ENCODE results near the gene ZDHHC22.

ZDHHC22 gene

GRCh38 chr14:77103951-77104350 is 37.6 kb downstream of the ZDHHC22 start (continued):
- no peak for TF ChIP-seq ZNF433 (tag by site-specific recombination; IDR thresholded peaks at IDR 0.05; ENCODE audit: low read depth)

GRCh38 chr14:77103475-77103874 is 38.1 kb downstream of the ZDHHC22 start:
- Histone ChIP-seq H3K9me3 (ENCODE audit: control insufficient read depth, insufficient read depth, low read depth, low read length) (no peaks in the 10 kb centered on the region), H3K36me3 (ENCODE audit: control insufficient read depth in 2 of 2, insufficient read depth in 1 of 2, low read length in 2 of 2) (peaks cover 17 to 30% of the 10 kb centered on the region in 2 experiments), H3K4me3 (ENCODE audit: low read depth, low read length) (no peak overlapping the region), H3K27ac (ENCODE audit: extremely low read depth, low read depth, low read length) (no peak overlapping the region), H3K4me1 (ENCODE audit: control insufficient read depth, insufficient read depth, low read length) (peaks cover 15% of the 10 kb centered on the region)
- POLR2A ChIA-PET = no interaction called here
- CTCF ChIA-PET = interaction anchor here (0.6 to 1.3 kb wide), 2 partner anchors 177 to 228 kb away, joined by 3 read pairs; no protein-coding TSS in a partner anchor
- no peak for TF ChIP-seq SETDB1 (IDR thresholded peaks at IDR 0.05; ENCODE audit: insufficient read length, low read length)
- no peak for TF ChIP-seq ZNF704 (tag by site-specific recombination; IDR thresholded peaks at IDR 0.05)
- TF ChIP-seq ZNF280C (tag by site-specific recombination; IDR thresholded peaks at IDR 0.05) = no peak
- TF ChIP-seq ZNF654 (tag by site-specific recombination; IDR thresholded peaks at IDR 0.05; ENCODE audit: low read depth) = no peak

- no peaks in the 10 kb centered on the region for H3K9me3 ChIP-seq (ENCODE audit: control insufficient read depth, insufficient read depth, low read depth, low read length)
- no peak overlapping the region for H3K4me3 ChIP-seq (ENCODE audit: low read depth, low read length)
- H3K4me1 ChIP-seq (ENCODE audit: control insufficient read depth, insufficient read depth, low read length) = peaks cover 15% of the 10 kb centered on the region
- CTCF ChIA-PET = interaction anchor here (1.2 kb wide), 2 partner anchors 23 to 105 kb away, joined by 3 read pairs; no protein-coding TSS in a partner anchor
- TF ChIP-seq PRDM1 (tag by site-specific recombination; IDR thresholded peaks at IDR 0.05) (no peak), ZNF776 (tag by site-specific recombination; IDR thresholded peaks at IDR 0.05; ENCODE audit: borderline replicate concordance) (no peak)
- POLR2A ChIA-PET = no interaction called here
- H3K27ac ChIP-seq (ENCODE audit: extremely low read depth, low read depth, low read length) = no peak overlapping the region
- H3K36me3 ChIP-seq (ENCODE audit: control insufficient read depth in 2 of 2, insufficient read depth in 1 of 2, low read length in 2 of 2) = peaks cover 5 to 18% of the 10 kb centered on the region in 2 experiments
Measured at GRCh38 chr14:77102154-77102553, 39.4 kb downstream of the ZDHHC22 start.

GRCh38 chr14:77100961-77101360 is 40.6 kb downstream of the ZDHHC22 start:
- ChIA-PET CTCF (interaction anchor here (2.6 kb wide), 1 partner anchor 23 kb away, joined by 14 read pairs; no protein-coding TSS in a partner anchor), POLR2A (no interaction called here)
- H3K9me3 ChIP-seq (ENCODE audit: control insufficient read depth, insufficient read depth, low read depth, low read length) = no peaks in the 10 kb centered on the region
- no peak overlapping the region for H3K4me3 ChIP-seq (ENCODE audit: low read depth, low read length)
- peaks cover 18% of the 10 kb centered on the region for H3K4me1 ChIP-seq (ENCODE audit: control insufficient read depth, insufficient read depth, low read length)
- H3K27ac ChIP-seq (ENCODE audit: extremely low read depth, low read depth, low read length) = no peak overlapping the region
- H3K36me3 ChIP-seq (ENCODE audit: control insufficient read depth in 2 of 2, insufficient read depth in 1 of 2, low read length in 2 of 2) = peaks cover 0 to 8% of the 10 kb centered on the region in 2 experiments; a peak in 2 of 3 replicates
- no peak for TF ChIP-seq ZNF157 (tag by site-specific recombination; IDR thresholded peaks at IDR 0.05)
- no peak for TF ChIP-seq ZNF239 (tag by site-specific recombination; IDR thresholded peaks at IDR 0.05)
- no peak for TF ChIP-seq ZNF138 (tag by site-specific recombination; IDR thresholded peaks at IDR 0.05; ENCODE audit: borderline replicate concordance)
- no peak for TF ChIP-seq ZBTB1 (tag by site-specific recombination; IDR thresholded peaks at IDR 0.05)
- no peak for TF ChIP-seq ZNF398 (tag by site-specific recombination; IDR thresholded peaks at IDR 0.05)
- TF ChIP-seq ZNF202 (tag by site-specific recombination; IDR thresholded peaks at IDR 0.05; ENCODE audit: borderline replicate concordance) = no peak
- TF ChIP-seq ZNF155 (tag by site-specific recombination; IDR thresholded peaks at IDR 0.05) = no peak
- TF ChIP-seq ZNF280D (tag by site-specific recombination; IDR thresholded peaks at IDR 0.05) = no peak
- no peak for TF ChIP-seq GLIS2 (tag by site-specific recombination; IDR thresholded peaks at IDR 0.05)
- TF ChIP-seq ZBTB10 (tag by site-specific recombination; IDR thresholded peaks at IDR 0.05) = no peak
- TF ChIP-seq ZNF544 (tag by site-specific recombination; IDR thresholded peaks at IDR 0.05) = no peak
- no peak for TF ChIP-seq EGR2 (tag by site-specific recombination; IDR thresholded peaks at IDR 0.05; ENCODE audit: low read depth)
